ENCODE results near the gene ZSWIM8.
"Not testable (repeated sequence)": the region's sequence is repeated elsewhere in the genome, so short reads cannot be mapped to it uniquely, and the experiment has no call there.

ZSWIM8 gene

DNA sequence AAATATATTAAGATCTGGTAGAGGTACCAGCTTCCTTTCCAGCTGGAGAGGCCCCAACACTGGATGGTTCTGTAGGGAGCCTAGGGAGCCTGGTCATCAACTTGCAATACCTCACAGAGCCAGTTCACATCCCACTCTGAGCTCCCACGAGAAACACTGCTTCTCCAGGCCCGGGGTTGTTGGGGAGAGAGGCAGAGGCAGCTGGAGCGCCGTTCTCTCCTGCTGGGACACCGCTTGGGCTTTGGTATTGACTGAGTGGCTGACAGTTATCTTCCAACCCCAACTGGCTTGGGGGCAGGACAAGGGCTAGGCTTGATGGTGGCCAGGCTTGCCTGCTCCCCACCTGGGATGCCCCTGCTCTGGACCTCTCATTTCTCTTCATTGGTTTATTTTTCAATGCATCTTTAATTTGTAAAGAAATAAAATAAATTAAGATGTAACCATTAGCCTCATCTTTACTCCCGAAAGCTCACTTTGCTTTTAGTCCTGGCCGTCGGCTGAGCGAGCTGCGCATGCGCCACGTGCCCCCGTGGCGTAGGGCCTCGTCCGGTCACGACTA lies 13.6 kb upstream of the ZSWIM8 start:
- H3K4me3 ChIP-seq (ENCODE audit: low read length), result peak overlapping the region; percentile 84
- no peak for DNase-seq (ENCODE audit: low read depth, low spot score)

DNA sequence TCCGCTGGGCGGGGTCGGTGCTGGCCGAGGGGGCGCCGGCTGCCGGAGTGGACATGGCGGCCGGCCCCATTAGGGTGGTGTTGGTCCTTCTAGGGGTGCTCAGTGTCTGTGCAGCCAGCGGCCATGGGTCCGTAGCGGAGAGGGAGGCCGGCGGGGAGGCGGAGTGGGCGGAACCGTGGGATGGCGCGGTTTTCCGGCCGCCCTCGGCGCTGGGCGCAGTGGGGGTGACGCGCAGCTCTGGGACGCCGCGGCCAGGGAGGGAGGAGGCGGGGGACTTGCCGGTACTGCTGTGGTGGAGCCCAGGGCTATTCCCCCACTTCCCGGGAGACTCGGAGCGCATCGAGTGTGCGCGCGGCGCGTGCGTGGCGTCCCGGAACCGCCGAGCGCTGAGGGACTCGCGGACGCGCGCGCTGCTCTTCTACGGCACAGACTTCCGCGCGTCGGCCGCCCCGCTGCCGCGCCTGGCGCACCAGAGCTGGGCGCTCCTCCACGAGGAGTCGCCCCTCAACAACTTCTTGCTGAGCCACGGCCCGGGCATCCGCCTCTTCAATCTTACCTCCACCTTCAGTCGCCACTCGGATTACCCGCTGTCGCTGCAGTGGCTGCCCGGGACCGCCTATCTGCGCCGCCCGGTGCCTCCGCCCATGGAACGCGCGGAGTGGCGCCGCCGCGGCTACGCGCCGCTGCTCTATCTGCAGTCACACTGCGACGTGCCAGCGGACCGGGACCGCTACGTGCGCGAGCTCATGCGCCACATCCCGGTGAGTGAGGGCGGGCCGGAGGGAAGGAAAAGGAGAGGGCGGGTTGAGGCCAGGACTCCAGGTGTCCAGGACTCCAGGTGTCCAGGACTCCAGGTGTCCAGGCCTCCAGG lies 12.9 kb upstream of the ZSWIM8 start:
- peak; percentile 50 for DNase-seq (ENCODE audit: low read depth, low spot score)
- peak overlapping the region; percentile 84 for H3K4me3 ChIP-seq (ENCODE audit: low read length)

- no peak for DNase-seq (ENCODE audit: low read depth, low spot score)
- H3K4me3 ChIP-seq (ENCODE audit: low read length), result peak overlapping the region; percentile 84
Measured at GRCh38 chr10:73773152-73773879, 12.1 kb upstream of the ZSWIM8 start.

DNA sequence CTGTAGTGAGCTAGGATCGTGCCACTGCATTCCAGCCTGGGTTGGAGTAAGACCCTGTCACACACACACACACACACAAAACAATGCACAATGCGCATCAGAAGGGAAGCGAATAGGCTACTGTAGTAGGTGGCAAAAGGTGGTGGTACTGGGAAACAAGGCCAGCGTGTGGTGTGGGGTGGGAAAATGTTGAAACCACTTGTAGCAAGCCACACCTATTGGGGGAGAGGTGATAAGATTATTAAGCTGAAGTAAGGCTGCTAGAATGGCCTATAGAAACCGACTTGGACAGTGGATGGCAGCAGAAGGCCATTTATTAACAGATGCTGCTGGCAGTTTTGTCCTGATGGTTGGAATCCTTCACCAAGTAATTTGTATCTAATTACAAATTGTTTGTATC lies 10.8 kb upstream of the ZSWIM8 start:
- H3K4me3 ChIP-seq (ENCODE audit: low read length), result no peak overlapping the region
- DNase-seq (ENCODE audit: low read depth, low spot score), result no peak

DNA sequence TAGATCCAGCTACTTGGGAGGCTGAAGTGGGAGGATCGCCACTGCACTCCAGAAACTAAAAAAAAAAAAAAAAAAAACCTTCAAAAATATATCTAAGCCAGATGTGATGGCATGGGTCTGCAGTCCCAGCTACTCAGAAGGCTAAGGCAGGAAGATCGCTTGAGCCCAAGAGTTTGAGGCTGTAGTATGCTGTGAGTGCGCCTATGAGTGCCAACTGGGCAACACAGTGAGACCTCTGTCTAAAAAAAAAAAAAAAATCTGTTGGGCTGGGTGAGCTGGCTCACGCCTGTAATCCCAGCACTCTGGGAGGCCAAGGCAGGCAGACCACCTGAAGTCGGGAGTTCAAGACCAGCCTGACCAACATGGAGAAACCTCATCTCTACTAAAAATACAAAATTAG lies 6.4 kb upstream of the ZSWIM8 start:
- DNase-seq (ENCODE audit: low read depth, low spot score), result no peak

DNA sequence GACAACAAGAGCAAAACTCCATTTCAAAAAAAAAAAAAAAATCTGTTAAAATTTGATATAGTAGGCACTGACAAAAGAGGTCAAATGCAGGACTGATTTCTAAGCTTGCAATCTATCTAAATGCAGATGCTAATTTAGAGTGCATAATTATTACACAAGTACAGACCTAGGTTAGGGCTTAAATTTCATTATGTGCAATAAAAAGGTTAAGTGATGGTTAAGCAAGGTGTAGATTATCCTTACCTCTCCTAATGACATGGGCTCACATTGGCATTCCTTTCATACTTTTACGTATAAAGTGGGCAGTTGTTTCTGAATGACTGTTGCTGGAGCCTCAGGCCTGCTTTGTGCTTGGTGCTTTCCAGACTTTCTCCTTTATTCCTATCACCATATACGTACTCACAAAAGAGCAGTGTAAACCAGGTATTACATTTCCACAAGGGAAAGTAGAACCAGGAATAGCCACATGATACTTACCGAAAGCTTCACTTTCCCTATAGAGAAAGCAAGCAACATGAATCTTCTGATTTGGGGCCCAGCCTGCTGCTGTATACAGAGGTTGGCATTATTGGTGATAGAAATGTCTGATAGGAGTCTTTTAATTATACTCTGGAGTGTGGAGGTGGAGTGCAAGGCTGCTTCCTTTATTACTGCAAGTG lies 5.7 kb upstream of the ZSWIM8 start:
- DNase-seq (ENCODE audit: low read depth, low spot score), result no peak
- H3K4me3 ChIP-seq (ENCODE audit: low read length), result no peak overlapping the region

More for the DNA sequence above, 6.4 kb upstream of the ZSWIM8 start:
- H3K4me3 ChIP-seq (ENCODE audit: low read length), result no peak overlapping the region

DNA sequence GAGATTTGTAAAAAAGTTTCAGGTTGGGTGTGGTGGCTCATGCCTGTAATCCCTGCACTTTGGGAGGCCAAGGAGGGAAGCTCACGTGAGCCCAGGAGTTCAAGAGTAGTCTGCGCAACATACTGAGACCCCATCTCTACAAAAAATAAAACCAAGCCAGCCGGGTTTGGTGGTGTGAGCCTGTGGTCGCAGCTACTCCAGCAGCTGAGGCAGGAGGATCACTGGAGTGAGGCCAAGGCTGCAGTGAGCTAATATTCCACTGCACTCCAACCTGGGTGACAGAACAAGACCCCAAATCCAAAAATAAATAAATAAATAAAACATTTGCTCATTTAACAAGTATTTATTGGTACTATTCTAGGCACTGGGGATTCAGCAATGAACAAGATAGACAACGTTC lies 5.1 kb upstream of the ZSWIM8 start:
- no peak overlapping the region for H3K4me3 ChIP-seq (ENCODE audit: low read length)

GRCh38 chr10:73780966-73781365 lies 4.4 kb upstream of the ZSWIM8 start:
- H3K4me3 ChIP-seq (ENCODE audit: low read length), result peak overlapping the region; percentile 85
- DNase-seq (ENCODE audit: low read depth, low spot score), result no peak

More for the DNA sequence above, 5.1 kb upstream of the ZSWIM8 start:
- DNase-seq (ENCODE audit: low read depth, low spot score), result no peak

DNA sequence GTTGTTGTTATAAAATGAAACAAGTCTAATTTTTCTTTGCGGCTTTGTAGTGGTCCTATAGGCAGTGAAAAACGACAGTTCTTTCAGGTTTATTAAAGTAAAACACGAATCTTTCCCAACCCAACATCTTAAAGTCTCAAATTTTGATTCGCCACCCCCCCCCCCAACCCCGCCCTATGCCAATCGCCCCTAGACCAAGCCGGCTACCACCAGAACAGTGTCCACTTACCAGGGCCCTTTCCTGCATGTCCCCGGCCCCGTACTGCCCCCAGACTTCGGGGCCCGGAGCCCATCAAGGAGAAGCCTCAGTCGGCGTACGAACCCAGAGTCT lies 3.9 kb upstream of the ZSWIM8 start:
- no peak for DNase-seq (ENCODE audit: low read depth, low spot score)
- peak overlapping the region; percentile 85 for H3K4me3 ChIP-seq (ENCODE audit: low read length)

- DNase-seq (ENCODE audit: low read depth, low spot score), result peak; percentile 86
Measured at GRCh38 chr10:73781879-73782748, 3.3 kb upstream of the ZSWIM8 start, which contains the start of gene CHCHD1. Gene CHCHD1, plus strand, starts transcription at chr10:73782048. Its CDS starts 28 bp downstream, at chr10:73782076.

DNA sequence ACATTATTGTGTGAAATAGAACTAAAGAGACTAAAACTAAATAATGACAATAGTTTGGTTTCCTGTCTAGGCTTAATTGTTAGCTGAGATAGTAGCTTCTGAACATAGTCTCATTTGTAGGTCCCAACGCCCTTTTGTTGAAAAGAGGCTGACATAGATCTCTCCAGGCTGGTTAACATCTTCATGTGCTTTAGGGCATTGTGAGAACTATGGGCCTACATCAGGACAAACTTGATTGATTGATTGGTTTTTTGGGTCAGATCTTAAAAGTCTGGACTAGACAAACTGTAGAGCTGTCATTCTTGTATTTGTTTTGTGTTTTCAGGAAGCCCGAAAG lies 2.7 kb upstream of the ZSWIM8 start:
- H3K4me3 ChIP-seq (ENCODE audit: low read length), result peak overlapping the region; percentile 85
- no peak for DNase-seq (ENCODE audit: low read depth, low spot score)

More at GRCh38 chr10:73781879-73782748, 3.3 kb upstream of the ZSWIM8 start, which contains the start of gene CHCHD1:
- H3K4me3 ChIP-seq (ENCODE audit: low read length), result peak within 1 kb of the TSS; percentile 85

DNA sequence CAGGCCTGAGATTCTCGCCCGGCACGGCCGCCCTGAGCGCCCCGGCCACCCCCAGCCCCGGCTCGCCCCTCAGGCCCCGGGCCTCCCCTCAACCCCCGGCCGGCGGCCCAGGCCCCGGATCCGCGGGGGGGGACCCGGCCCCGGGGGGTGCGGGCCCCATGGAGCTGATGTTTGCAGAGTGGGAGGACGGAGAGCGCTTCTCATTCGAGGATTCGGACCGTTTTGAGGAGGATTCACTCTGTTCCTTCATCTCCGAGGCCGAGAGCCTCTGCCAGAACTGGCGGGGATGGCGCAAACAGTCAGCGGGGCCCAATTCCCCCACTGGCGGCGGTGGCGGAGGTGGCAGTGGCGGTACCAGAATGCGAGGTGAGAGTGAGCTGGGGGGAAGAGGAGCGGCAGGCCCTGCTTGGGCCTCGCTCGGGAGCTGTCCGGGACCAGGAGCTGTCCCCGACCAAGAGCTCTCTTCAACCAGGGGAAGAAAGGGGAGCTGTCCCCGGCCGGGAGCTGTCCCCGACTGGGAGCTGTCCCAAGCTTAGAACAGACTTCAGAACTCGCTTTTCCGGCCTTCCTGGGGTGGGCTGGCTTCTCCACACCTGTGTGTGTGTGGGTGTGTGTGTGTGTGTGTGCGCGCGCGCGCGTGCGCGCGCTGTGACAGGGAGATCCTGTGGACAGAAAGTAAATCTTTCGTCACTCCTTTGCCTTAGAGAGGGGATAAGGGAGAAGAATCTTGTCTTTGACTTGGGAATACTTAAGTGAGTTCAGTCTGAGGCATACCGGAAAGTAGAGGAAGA lies 510 bp downstream of the ZSWIM8 start:
- peak overlapping the region; percentile 77 for H3K4me3 ChIP-seq (ENCODE audit: low read length)
- no peak for DNase-seq (ENCODE audit: low read depth, low spot score)

- DNase-seq (ENCODE audit: low read depth, low spot score), result no peak
Measured at GRCh38 chr10:73786512-73786885, 1.1 kb downstream of the ZSWIM8 start.

GRCh38 chr10:73787031-73787800 lies 1.8 kb downstream of the ZSWIM8 start:
- DNase-seq (ENCODE audit: low read depth, low spot score), result not testable (repeated sequence)

More at GRCh38 chr10:73786512-73786885, 1.1 kb downstream of the ZSWIM8 start:
- peak overlapping the region; percentile 77 for H3K4me3 ChIP-seq (ENCODE audit: low read length)

GRCh38 chr10:73788864-73789658 lies 3.7 kb downstream of the ZSWIM8 start:
- no peak for DNase-seq (ENCODE audit: low read depth, low spot score)
- H3K4me3 ChIP-seq (ENCODE audit: low read length), result no peak overlapping the region

More at GRCh38 chr10:73787031-73787800, 1.8 kb downstream of the ZSWIM8 start:
- not testable (repeated sequence) for H3K4me3 ChIP-seq (ENCODE audit: low read length)

- no peak overlapping the region for H3K4me3 ChIP-seq (ENCODE audit: low read length)
Measured at GRCh38 chr10:73789659-73790055, 4.3 kb downstream of the ZSWIM8 start.

More at GRCh38 chr10:73789659-73790055, 4.3 kb downstream of the ZSWIM8 start:
- DNase-seq (ENCODE audit: low read depth, low spot score), result no peak

Measured in Jurkat, Clone E6-1 (cell line).